HFFc6 (cell line): ENCODE results near the gene ULK4. TPM values are rescaled to one million over a fixed set of nuclear protein-coding genes. Genes with fewer than 3 reads are reported as not detected.

Source experiments
- DNase-seq: peaks from one replicate; pipeline ENCODE4 v3.0.0-alpha.2; 2018
- H3K27ac Mint-ChIP-seq: 2 replicates; pipeline ENCODE4 v1.8.0; 2020; ENCODE audit warnings: mild to moderate bottlenecking, mixed read lengths
- H3K27me3 Mint-ChIP-seq: 2 replicates; pipeline ENCODE4 v1.8.0; 2021; ENCODE audit warnings: mild to moderate bottlenecking, moderate library complexity, mixed read lengths; ENCODE audit not compliant: insufficient read depth
- H3K36me3 Mint-ChIP-seq: 2 replicates; pipeline ENCODE4 v1.8.0; 2021; ENCODE audit warnings: low read depth, mixed read lengths
- H3K4me1 Mint-ChIP-seq: 2 replicates; pipeline ENCODE4 v1.8.0; 2020; ENCODE audit warnings: low read depth, mixed read lengths
- H3K4me3 Mint-ChIP-seq: 2 replicates; pipeline ENCODE4 v1.8.0; 2020; ENCODE audit warnings: mild to moderate bottlenecking, moderate library complexity, mixed read lengths
- H3K9me3 Mint-ChIP-seq: 2 replicates; pipeline ENCODE4 v1.8.0; 2020; ENCODE audit warnings: mild to moderate bottlenecking, mixed read lengths
- total RNA-seq, 6 experiments: library from RNA; stranded (reverse); fragmentation: NEBNext Ultra II Directional; extraction: Animal tissue kit (Norgen Biotek cat#: 25700); gene quantifications; 2 replicates in 1 of 6; 3 replicates in 5 of 6; pipeline ENCODE4 v1.2.3, GENCODE V29; 2021
- TF ChIP-seq, protein P1 (sequence below): fragments of 200-600 bp; sonication (generic); IDR thresholded peaks from 2 replicates; pipeline ENCODE4 v1.5.0; 2021; ENCODE audit warnings: antibody characterized with exemption, mild to moderate bottlenecking

ULK4 gene
- total RNA-seq, 6 experiments from 2014 or later = 6.0 to 8.6 (median 6.7) TPM

DNA sequence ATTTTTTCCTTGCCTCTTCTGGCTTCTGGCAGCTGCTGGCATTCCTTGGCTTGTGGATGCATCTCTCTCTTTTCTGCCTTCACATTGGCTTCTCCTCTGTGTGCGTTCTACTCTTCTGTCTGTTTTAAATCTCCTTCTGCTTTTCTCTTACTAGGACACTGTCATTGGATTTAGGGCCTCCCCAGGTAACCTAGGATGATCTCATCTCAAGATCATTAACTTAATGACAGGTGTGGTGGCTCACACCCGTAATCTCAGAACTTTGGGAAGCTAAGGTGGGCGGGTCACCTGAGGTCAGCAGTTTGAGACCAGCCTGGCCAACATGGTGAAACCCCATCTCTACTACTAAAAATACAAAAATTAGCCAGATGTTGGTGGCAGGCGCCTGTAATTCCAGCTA is 40.9 kb upstream of the ULK4 start:
- DNase-seq = no peak
- TF ChIP-seq, protein P1, sequence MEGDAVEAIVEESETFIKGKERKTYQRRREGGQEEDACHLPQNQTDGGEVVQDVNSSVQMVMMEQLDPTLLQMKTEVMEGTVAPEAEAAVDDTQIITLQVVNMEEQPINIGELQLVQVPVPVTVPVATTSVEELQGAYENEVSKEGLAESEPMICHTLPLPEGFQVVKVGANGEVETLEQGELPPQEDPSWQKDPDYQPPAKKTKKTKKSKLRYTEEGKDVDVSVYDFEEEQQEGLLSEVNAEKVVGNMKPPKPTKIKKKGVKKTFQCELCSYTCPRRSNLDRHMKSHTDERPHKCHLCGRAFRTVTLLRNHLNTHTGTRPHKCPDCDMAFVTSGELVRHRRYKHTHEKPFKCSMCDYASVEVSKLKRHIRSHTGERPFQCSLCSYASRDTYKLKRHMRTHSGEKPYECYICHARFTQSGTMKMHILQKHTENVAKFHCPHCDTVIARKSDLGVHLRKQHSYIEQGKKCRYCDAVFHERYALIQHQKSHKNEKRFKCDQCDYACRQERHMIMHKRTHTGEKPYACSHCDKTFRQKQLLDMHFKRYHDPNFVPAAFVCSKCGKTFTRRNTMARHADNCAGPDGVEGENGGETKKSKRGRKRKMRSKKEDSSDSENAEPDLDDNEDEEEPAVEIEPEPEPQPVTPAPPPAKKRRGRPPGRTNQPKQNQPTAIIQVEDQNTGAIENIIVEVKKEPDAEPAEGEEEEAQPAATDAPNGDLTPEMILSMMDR = no peak
- Mint-ChIP-seq H3K9me3 (peaks cover 9% of the 10 kb centered on the region), H3K4me3 (no peak overlapping the region), H3K4me1 (no peaks in the 10 kb centered on the region), H3K36me3 (peaks cover 8% of the 10 kb centered on the region), H3K27me3 (peaks cover 5% of the 10 kb centered on the region), H3K27ac (no peak overlapping the region)

DNA sequence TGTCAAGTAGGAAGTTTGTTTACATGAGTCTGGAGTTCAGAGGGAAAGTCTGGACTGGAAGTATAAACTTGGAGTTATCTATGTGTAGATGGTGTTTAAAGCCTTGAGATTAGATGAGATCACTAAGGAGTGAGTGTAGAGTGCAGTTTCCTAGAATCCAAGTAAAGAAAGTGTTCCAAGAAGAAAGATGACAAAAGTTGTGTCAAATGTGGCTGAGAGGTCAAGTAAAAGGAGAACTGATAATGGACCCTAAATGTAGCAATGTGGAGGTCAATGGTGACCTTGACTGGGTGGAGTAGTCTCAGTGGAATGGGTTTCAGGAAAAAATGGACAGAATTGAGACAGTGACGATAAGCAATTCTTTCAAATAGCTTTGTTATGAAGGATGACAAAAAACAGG is 39.9 kb upstream of the ULK4 start:
- no peak for DNase-seq
- TF ChIP-seq, protein P1 = no peak
- no peak overlapping the region for H3K27ac Mint-ChIP-seq
- H3K36me3 Mint-ChIP-seq = peaks cover 8% of the 10 kb centered on the region
- no peaks in the 10 kb centered on the region for H3K4me1 Mint-ChIP-seq
- no peak overlapping the region for H3K4me3 Mint-ChIP-seq
- peaks cover 5% of the 10 kb centered on the region; the same call in 1 of the 2 replicates for H3K27me3 Mint-ChIP-seq
- H3K9me3 Mint-ChIP-seq = peaks cover 9% of the 10 kb centered on the region

DNA sequence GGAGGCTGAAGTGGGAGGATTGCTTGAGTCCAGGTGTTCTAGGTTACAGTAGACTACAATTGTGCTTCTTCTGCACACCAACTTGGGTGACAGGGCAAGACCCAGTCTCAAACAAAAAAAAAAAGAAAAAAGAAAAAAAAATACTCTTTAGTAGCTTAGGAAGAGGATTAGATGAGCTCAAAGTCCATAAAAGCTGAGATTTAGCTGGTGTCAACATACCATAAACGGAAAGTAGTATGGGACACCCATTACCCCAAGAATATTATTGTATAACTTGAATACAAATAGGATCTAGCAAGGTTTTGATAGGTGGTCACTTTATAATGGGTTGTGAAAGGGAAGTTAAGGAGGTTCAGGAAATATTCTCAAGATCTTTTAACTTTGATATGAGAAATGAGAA is 38.0 kb upstream of the ULK4 start:
- no peak overlapping the region for H3K27ac Mint-ChIP-seq
- TF ChIP-seq, protein P1 = no peak

DNA sequence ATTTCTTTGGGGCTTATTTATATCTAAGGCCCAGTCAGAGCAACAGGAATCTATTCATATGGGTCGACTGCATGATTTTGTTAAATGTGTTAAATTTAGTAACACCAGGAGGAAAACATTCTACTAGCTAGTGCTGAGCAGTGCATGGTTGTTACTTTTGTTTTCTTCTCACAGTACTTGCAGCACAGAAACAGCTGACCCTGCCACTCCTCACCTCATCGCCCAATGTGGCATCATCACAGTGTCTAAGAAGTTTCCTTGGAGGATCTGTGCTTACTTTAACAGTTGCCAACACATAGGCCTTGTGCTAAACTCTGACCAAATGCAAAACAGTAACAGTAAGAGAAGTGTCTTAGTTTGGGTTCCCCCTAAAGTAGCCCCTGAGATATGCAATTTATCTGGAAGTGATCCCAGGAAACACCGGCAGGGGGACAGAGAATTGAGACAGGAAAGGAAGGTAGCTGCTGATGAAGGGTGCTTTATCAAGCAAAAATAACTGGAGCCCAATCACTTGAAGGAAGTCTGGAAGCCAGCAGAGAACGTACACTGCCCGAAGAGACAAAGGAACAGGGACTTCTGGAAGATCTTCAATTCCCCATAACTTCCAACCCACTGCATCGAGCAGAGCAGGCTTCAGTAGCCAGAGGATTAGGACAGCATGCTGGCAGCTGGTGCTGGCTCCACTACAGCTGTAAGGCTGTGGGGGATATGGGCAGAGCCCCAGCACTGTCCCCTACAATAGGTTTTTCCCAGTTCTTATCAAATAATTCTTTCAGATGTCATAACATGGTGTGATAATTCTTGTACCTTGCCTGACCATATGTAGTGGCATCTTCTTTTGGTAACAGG is 36.0 kb upstream of the ULK4 start:
- H3K4me3 Mint-ChIP-seq = no peak overlapping the region
- peaks cover 9% of the 10 kb centered on the region for H3K9me3 Mint-ChIP-seq
- peaks cover 5% of the 10 kb centered on the region; the same call in 1 of the 2 replicates for H3K27me3 Mint-ChIP-seq
- no peak for DNase-seq
- TF ChIP-seq, protein P1 = peak; percentile 76
- H3K36me3 Mint-ChIP-seq = peaks cover 8% of the 10 kb centered on the region
- no peak overlapping the region for H3K27ac Mint-ChIP-seq
- peaks cover 7% of the 10 kb centered on the region for H3K4me1 Mint-ChIP-seq

More for the DNA sequence above, 38.0 kb upstream of the ULK4 start:
- peaks cover 9% of the 10 kb centered on the region for H3K9me3 Mint-ChIP-seq
- H3K36me3 Mint-ChIP-seq = peaks cover 8% of the 10 kb centered on the region
- DNase-seq = no peak
- peaks cover 5% of the 10 kb centered on the region; the same call in 1 of the 2 replicates for H3K27me3 Mint-ChIP-seq
- no peak overlapping the region for H3K4me3 Mint-ChIP-seq
- no peaks in the 10 kb centered on the region; the same call in 1 of the 2 replicates for H3K4me1 Mint-ChIP-seq

DNA sequence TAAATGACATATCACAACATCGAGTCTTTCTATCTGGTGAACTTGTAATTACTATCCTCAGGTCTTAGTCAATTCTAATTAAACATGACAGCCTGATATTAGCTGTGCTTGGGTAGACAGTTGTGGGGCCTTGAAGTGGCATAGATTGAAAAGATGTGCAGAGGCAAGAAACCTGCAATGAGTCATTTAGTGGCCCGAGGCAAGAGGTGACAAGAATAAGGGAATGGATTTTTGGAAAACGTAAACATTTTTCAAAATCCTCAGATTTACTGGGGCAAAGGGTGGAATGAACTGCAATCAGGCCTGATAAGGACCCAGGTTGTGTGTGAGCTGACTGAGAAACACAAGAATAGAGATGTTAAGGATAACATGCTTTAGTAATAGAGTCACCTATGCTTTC is 29.5 kb upstream of the ULK4 start:
- H3K27me3 Mint-ChIP-seq = no peaks in the 10 kb centered on the region
- TF ChIP-seq, protein P1 = no peak
- no peak overlapping the region for H3K27ac Mint-ChIP-seq
- DNase-seq = no peak
- H3K9me3 Mint-ChIP-seq = no peaks in the 10 kb centered on the region
- no peak overlapping the region for H3K4me3 Mint-ChIP-seq
- no peaks in the 10 kb centered on the region for H3K36me3 Mint-ChIP-seq
- peaks cover 14% of the 10 kb centered on the region for H3K4me1 Mint-ChIP-seq
